ENCODE measurements around the gene BHLHA15.

- TF ChIP-seq, protein P1, sequence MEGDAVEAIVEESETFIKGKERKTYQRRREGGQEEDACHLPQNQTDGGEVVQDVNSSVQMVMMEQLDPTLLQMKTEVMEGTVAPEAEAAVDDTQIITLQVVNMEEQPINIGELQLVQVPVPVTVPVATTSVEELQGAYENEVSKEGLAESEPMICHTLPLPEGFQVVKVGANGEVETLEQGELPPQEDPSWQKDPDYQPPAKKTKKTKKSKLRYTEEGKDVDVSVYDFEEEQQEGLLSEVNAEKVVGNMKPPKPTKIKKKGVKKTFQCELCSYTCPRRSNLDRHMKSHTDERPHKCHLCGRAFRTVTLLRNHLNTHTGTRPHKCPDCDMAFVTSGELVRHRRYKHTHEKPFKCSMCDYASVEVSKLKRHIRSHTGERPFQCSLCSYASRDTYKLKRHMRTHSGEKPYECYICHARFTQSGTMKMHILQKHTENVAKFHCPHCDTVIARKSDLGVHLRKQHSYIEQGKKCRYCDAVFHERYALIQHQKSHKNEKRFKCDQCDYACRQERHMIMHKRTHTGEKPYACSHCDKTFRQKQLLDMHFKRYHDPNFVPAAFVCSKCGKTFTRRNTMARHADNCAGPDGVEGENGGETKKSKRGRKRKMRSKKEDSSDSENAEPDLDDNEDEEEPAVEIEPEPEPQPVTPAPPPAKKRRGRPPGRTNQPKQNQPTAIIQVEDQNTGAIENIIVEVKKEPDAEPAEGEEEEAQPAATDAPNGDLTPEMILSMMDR (tag by site-specific recombination; IDR thresholded peaks at IDR 0.05): no peak
- TF ChIP-seq ZNF24 (tag by site-specific recombination; IDR thresholded peaks at IDR 0.05): no peak
- TF ChIP-seq REST (tag by site-specific recombination; IDR thresholded peaks at IDR 0.05): no peak
- no peak for TF ChIP-seq ZNF274 (IDR thresholded peaks at IDR 0.05; ENCODE audit: low read length)
- TF ChIP-seq ZNF274 (tag by site-specific recombination; IDR thresholded peaks at IDR 0.05; ENCODE audit: borderline replicate concordance): no peak
- TF ChIP-seq ZNF776 (tag by site-specific recombination; IDR thresholded peaks at IDR 0.05; ENCODE audit: borderline replicate concordance): no peak
- TF ChIP-seq ZNF433 (tag by site-specific recombination; IDR thresholded peaks at IDR 0.05; ENCODE audit: low read depth): no peak
- no peak for TF ChIP-seq ZNF354C (tag by site-specific recombination; IDR thresholded peaks at IDR 0.05; ENCODE audit: borderline replicate concordance, low read depth)
- TF ChIP-seq ZNF747 (tag by site-specific recombination; IDR thresholded peaks at IDR 0.05): no peak
These were observed 3.6 kb downstream of the BHLHA15 start for GRCh38 chr7:98214811-98215321.

Data from HEK293 (cell line).